Panc1 (cell line): ENCODE measurements around the gene EVI5. TPM values are rescaled to one million over a fixed set of nuclear protein-coding genes. Genes with fewer than 3 reads are reported as not detected.

Experiments
- ATAC-seq: fragments of 200-7000 bp; cut with Tn5 transposase; 2 replicates; pipeline ENCODE4 v1.9.1; 2020; ENCODE audit warnings: mild to moderate bottlenecking, moderate library complexity
- BruUV-seq: library from RNA; stranded (reverse); fragments of 400-500 nt; replicated peaks from 2 replicates; lab custom pipeline; 2021; lab: Mats Ljungman, UMichigan
- CTCF ChIA-PET: fragments of 300-600 bp; sonication (Branson Sonifier 250); formaldehyde crosslinking; loops from one replicate; lab custom pipeline; 2022; ENCODE audit warnings: antibody characterized with exemption; lab: Charles Lee
- POLR2A ChIA-PET: fragments of 300-600 bp; sonication (Branson Sonifier 250); formaldehyde crosslinking; loops from one replicate; lab custom pipeline; 2022; ENCODE audit warnings: antibody characterized with exemption; lab: Charles Lee
- DNase-seq: peaks from one replicate; pipeline ENCODE4 v3.0.0-alpha.2; 2010; ENCODE audit warnings: low read depth, low spot score
- H3K27ac ChIP-seq: 2 replicates; pipeline ENCODE4 v1.5.1; 2011; ENCODE audit warnings: mild to moderate bottlenecking, low read length, inconsistent platforms
- H3K27me3 ChIP-seq: fragments of 200-500 bp; sonication (Bioruptor generic); 2 replicates; pipeline ENCODE4 v1.6.0; 2014; ENCODE audit warnings: low read length, inconsistent platforms; ENCODE audit not compliant: control insufficient read depth, insufficient read depth
- H3K36me3 ChIP-seq: fragments of 200-500 bp; sonication (Bioruptor generic); 2 replicates; pipeline ENCODE4 v1.5.1; 2014; ENCODE audit warnings: inconsistent platforms, mild to moderate bottlenecking, low read length, moderate library complexity; ENCODE audit not compliant: control insufficient read depth, insufficient read depth
- H3K4me1 ChIP-seq: 2 replicates; pipeline ENCODE4 v1.5.1; 2011; ENCODE audit warnings: inconsistent platforms, mild to moderate bottlenecking, low read length, moderate library complexity; ENCODE audit not compliant: control insufficient read depth, insufficient read depth
- H3K4me3 ChIP-seq, 2 experiments: 2 replicates each; pipeline ENCODE4 v1.5.1; 2011 to 2012; ENCODE audit warnings: low read depth in 2 of 2, low read length in 2 of 2, mild to moderate bottlenecking in 2 of 2, inconsistent platforms in 1 of 2, moderate library complexity in 1 of 2
- H3K9me3 ChIP-seq: fragments of 200-500 bp; sonication (Bioruptor generic); 2 replicates; pipeline ENCODE4 v1.5.1; 2014; ENCODE audit warnings: low read depth, mild to moderate bottlenecking, inconsistent platforms, low read length, moderate library complexity; ENCODE audit not compliant: control insufficient read depth, insufficient read depth
- POLR2AphosphoS5 ChIP-seq: IDR thresholded peaks from 2 replicates; pipeline ENCODE4 v1.6.1; 2012; ENCODE audit warnings: mild to moderate bottlenecking, low read depth, low read length, moderate library complexity
- SIN3A ChIP-seq: IDR thresholded peaks from 2 replicates; pipeline ENCODE4 v1.6.1; 2012; ENCODE audit warnings: low read depth, mild to moderate bottlenecking, low read length, moderate library complexity, borderline replicate concordance; ENCODE audit not compliant: insufficient read depth
- TCF7L2 ChIP-seq: IDR thresholded peaks from 2 replicates; pipeline ENCODE4 v1.6.1; 2011; ENCODE audit warnings: mild to moderate bottlenecking, low read depth, low read length, inconsistent platforms
- in situ Hi-C: cut with HindIII; loops from 2 replicates; pipeline ENCODE4 v1.10.0; 2016; ENCODE audit warnings: low sequenced_read_pairs, low pct_unique_long_range_greater_than_20kb
- intact Hi-C: fragments of 100-400 bp; cut with micrococcal nuclease; formaldehyde crosslinking; loops from one replicate; pipeline ENCODE4 v1.10.0; 2022; ENCODE audit not compliant: unreplicated experiment
- total RNA-seq: library from RNA; stranded (reverse); gene quantifications from one replicate; pipeline ENCODE4 v1.2.1, GENCODE V29; 2021; ENCODE audit not compliant: unreplicated experiment
- TF ChIP-seq, protein P1 (sequence below): fragments of 450-650 bp; IDR thresholded peaks from 2 replicates; pipeline ENCODE4 v1.5.1; 2017; ENCODE audit warnings: mild to moderate bottlenecking
- TF ChIP-seq, protein P2 (sequence below), 2 experiments: IDR thresholded peaks; 2 replicates each; pipeline ENCODE4 v1.6.1; 2011 to 2012; ENCODE audit warnings: low read depth in 2 of 2, control low read depth in 1 of 2, low read length in 1 of 2, mild to moderate bottlenecking in 1 of 2, moderate library complexity in 1 of 2; ENCODE audit not compliant: insufficient read depth in 1 of 2

The EVI5 gene
- total RNA-seq, 1 experiment from 2014 or later: 21.2 TPM

DNA sequence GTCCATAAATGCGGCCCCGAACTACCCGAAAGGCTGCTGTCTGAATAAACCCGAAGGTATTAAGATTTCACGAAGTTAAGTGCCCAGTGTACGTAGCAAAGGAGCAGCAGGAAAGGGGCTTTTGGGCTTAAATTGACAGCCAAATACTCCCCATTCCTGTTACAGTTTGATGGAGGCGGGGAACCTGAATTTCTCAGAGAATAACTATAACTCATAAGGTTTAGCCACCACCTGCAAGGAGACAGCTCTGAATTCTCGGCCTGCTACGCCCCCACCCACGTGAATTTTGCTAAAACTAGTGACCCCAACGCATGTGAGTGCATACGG is 303.3 kb downstream of the EVI5 start:
- H3K4me3 ChIP-seq: no peak overlapping the region
- peaks cover 2% of the 10 kb centered on the region; the same call in 1 of the 2 replicates for H3K4me1 ChIP-seq
- no peaks in the 10 kb centered on the region; the same call in 1 of the 2 replicates for H3K27me3 ChIP-seq
- no TSS peak for BruUV-seq
- in situ Hi-C loops: no loop called here
- CTCF ChIA-PET: no interaction called here
- H3K9me3 ChIP-seq: no peaks in the 10 kb centered on the region
- DNase-seq (no peak), ATAC-seq (no peak)
- H3K27ac ChIP-seq: no peak overlapping the region
- H3K36me3 ChIP-seq: no peaks in the 10 kb centered on the region
- intact Hi-C loops: no loop called here
- POLR2A ChIA-PET: no interaction called here
- TF ChIP-seq, protein P1, sequence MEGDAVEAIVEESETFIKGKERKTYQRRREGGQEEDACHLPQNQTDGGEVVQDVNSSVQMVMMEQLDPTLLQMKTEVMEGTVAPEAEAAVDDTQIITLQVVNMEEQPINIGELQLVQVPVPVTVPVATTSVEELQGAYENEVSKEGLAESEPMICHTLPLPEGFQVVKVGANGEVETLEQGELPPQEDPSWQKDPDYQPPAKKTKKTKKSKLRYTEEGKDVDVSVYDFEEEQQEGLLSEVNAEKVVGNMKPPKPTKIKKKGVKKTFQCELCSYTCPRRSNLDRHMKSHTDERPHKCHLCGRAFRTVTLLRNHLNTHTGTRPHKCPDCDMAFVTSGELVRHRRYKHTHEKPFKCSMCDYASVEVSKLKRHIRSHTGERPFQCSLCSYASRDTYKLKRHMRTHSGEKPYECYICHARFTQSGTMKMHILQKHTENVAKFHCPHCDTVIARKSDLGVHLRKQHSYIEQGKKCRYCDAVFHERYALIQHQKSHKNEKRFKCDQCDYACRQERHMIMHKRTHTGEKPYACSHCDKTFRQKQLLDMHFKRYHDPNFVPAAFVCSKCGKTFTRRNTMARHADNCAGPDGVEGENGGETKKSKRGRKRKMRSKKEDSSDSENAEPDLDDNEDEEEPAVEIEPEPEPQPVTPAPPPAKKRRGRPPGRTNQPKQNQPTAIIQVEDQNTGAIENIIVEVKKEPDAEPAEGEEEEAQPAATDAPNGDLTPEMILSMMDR: no peak
- TF ChIP-seq TCF7L2 (no peak), SIN3A (no peak), POLR2AphosphoS5 (no peak)
- TF ChIP-seq, protein P2, sequence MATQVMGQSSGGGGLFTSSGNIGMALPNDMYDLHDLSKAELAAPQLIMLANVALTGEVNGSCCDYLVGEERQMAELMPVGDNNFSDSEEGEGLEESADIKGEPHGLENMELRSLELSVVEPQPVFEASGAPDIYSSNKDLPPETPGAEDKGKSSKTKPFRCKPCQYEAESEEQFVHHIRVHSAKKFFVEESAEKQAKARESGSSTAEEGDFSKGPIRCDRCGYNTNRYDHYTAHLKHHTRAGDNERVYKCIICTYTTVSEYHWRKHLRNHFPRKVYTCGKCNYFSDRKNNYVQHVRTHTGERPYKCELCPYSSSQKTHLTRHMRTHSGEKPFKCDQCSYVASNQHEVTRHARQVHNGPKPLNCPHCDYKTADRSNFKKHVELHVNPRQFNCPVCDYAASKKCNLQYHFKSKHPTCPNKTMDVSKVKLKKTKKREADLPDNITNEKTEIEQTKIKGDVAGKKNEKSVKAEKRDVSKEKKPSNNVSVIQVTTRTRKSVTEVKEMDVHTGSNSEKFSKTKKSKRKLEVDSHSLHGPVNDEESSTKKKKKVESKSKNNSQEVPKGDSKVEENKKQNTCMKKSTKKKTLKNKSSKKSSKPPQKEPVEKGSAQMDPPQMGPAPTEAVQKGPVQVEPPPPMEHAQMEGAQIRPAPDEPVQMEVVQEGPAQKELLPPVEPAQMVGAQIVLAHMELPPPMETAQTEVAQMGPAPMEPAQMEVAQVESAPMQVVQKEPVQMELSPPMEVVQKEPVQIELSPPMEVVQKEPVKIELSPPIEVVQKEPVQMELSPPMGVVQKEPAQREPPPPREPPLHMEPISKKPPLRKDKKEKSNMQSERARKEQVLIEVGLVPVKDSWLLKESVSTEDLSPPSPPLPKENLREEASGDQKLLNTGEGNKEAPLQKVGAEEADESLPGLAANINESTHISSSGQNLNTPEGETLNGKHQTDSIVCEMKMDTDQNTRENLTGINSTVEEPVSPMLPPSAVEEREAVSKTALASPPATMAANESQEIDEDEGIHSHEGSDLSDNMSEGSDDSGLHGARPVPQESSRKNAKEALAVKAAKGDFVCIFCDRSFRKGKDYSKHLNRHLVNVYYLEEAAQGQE (IDR thresholded peaks at IDR 0.05; ENCODE audit: insufficient read depth in 1 of 2, low read depth in 2 of 2, low read length in 1 of 2): no peak

DNA sequence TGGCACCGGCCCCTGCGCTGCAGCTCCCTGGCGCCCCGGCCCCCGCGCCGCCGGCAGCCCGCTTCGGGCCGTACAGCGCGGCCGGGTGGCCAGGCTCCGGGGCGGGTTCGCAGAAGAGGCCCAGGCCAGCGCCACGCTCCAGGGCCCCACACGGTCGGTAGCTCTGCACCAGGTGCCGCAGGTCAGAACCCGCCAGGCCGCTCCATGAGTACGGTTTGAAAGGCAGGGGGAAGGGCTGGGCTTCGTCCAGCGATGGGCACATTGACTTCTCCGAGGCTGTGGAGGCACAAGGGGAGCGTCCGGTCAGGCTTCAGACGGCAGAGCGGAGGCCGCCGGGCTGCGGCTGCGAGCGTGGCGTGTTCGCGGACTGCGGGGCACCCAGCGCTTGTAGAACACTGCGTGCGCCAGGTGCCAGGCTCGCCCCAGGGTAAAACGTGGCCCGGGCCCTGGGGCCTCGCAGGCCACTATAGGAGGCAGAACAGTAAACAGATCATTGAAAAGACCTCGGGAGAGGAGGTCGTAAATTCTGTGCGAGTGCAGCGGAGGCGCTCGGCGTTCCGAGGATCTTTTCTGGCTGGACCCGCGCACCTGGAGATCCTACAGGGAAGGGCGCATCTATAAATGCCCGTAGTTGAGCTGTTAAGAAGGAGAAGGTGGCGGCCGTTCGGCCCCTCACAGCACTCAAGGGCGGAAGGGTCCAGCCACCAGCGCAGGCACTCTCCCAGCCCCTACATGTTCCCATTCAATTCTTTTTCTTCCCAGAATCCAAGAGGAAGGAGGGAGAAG is 303.9 kb downstream of the EVI5 start:
- Histone ChIP-seq H3K27me3 (no peaks in the 10 kb centered on the region; the same call in 1 of the 2 replicates), H3K27ac (no peak overlapping the region), H3K9me3 (no peaks in the 10 kb centered on the region), H3K36me3 (no peaks in the 10 kb centered on the region), H3K4me3 (no peak overlapping the region), H3K4me1 (peaks cover 2% of the 10 kb centered on the region; the same call in 1 of the 2 replicates)
- CTCF ChIA-PET: no interaction called here
- POLR2A ChIA-PET: no interaction called here
- BruUV-seq: no TSS peak
- intact Hi-C loops (no loop called here), in situ Hi-C loops (no loop called here)
- ATAC-seq: no peak
- no peak for DNase-seq
- TF ChIP-seq TCF7L2: no peak
- TF ChIP-seq, protein P1: no peak
- no peak for TF ChIP-seq SIN3A
- no peak for TF ChIP-seq POLR2AphosphoS5
- TF ChIP-seq, protein P2 (IDR thresholded peaks at IDR 0.05; ENCODE audit: insufficient read depth in 1 of 2, low read depth in 2 of 2, low read length in 1 of 2): no peak
